Duodenal mucosa (tissue), 2 donors: Measurements from ENCODE around the gene WDR59.

Experiments used
- H3K27ac ChIP-seq: one replicate; pipeline ENCODE4 v1.7.0; 2013; ENCODE audit warnings: low read depth, low read length
- H3K27me3 ChIP-seq, 2 donors: one replicate each; pipeline ENCODE4 v1.7.0; 2013; ENCODE audit warnings: low read length in 2 of 2, control low read depth in 1 of 2; ENCODE audit not compliant: insufficient read depth in 2 of 2, control insufficient read depth in 1 of 2
- H3K36me3 ChIP-seq, 2 donors: one replicate each; pipeline ENCODE4 v1.7.0; 2013; ENCODE audit warnings: low read length in 2 of 2, control low read depth in 1 of 2; ENCODE audit not compliant: insufficient read depth in 2 of 2, control insufficient read depth in 1 of 2
- H3K4me1 ChIP-seq, 2 donors: one replicate each; pipeline ENCODE4 v1.7.0; 2013; ENCODE audit warnings: low read length in 2 of 2, control low read depth in 1 of 2; ENCODE audit not compliant: insufficient read depth in 2 of 2, control insufficient read depth in 1 of 2
- H3K4me3 ChIP-seq, 2 donors: one replicate each; pipeline ENCODE4 v1.7.0; 2013; ENCODE audit warnings: low read length in 2 of 2, low read depth in 1 of 2
- H3K9ac ChIP-seq, 2 donors: one replicate each; pipeline ENCODE4 v1.7.0; 2013; ENCODE audit warnings: low read length in 2 of 2, low read depth in 1 of 2
- H3K9me3 ChIP-seq, 2 donors: one replicate each; pipeline ENCODE4 v1.7.0; 2013; ENCODE audit warnings: low read length in 2 of 2, control low read depth in 1 of 2; ENCODE audit not compliant: control insufficient read depth in 1 of 2

The WDR59 gene

GRCh38 chr16:74872302-74872701 lies 112.6 kb downstream of the WDR59 start:
- peaks cover 13 to 32% of the 10 kb centered on the region in 2 donors for H3K36me3 ChIP-seq
- peaks cover 4 to 8% of the 10 kb centered on the region in 2 donors for H3K4me1 ChIP-seq
- H3K27ac ChIP-seq: no peak overlapping the region
- H3K27me3 ChIP-seq: no peaks in the 10 kb centered on the region
- H3K9ac ChIP-seq: no peak overlapping the region
- no peaks in the 10 kb centered on the region for H3K9me3 ChIP-seq
- no peak overlapping the region for H3K4me3 ChIP-seq

GRCh38 chr16:74871608-74872007 lies 113.3 kb downstream of the WDR59 start:
- H3K9ac ChIP-seq: no peak overlapping the region
- peaks cover 13 to 27% of the 10 kb centered on the region in 2 donors for H3K36me3 ChIP-seq
- peaks cover 4 to 8% of the 10 kb centered on the region in 2 donors for H3K4me1 ChIP-seq
- H3K9me3 ChIP-seq: no peaks in the 10 kb centered on the region
- no peak overlapping the region for H3K4me3 ChIP-seq
- no peak overlapping the region for H3K27ac ChIP-seq
- no peaks in the 10 kb centered on the region for H3K27me3 ChIP-seq

- no peak overlapping the region for H3K9ac ChIP-seq
- H3K9me3 ChIP-seq: no peaks in the 10 kb centered on the region
- H3K4me3 ChIP-seq: no peak overlapping the region
- peaks cover 4 to 8% of the 10 kb centered on the region in 2 donors for H3K4me1 ChIP-seq
- no peak overlapping the region for H3K27ac ChIP-seq
- no peaks in the 10 kb centered on the region for H3K27me3 ChIP-seq
- H3K36me3 ChIP-seq: peaks cover 0 to 7% of the 10 kb centered on the region in 2 donors
Measured at GRCh38 chr16:74868501-74868900, 116.4 kb downstream of the WDR59 start.

- Histone ChIP-seq H3K9me3 (no peaks in the 10 kb centered on the region), H3K27ac (no peak overlapping the region), H3K4me3 (no peak overlapping the region), H3K4me1 (peaks cover 4 to 8% of the 10 kb centered on the region in 2 donors), H3K27me3 (no peaks in the 10 kb centered on the region), H3K9ac (no peak overlapping the region), H3K36me3 (peaks cover 0 to 6% of the 10 kb centered on the region in 2 donors)
Measured at GRCh38 chr16:74868035-74868434, 116.9 kb downstream of the WDR59 start.

- Histone ChIP-seq H3K4me3 (no peak overlapping the region), H3K4me1 (peaks cover 4 to 8% of the 10 kb centered on the region in 2 donors), H3K27me3 (no peaks in the 10 kb centered on the region), H3K27ac (no peak overlapping the region), H3K9ac (no peak overlapping the region), H3K36me3 (peaks cover 0 to 6% of the 10 kb centered on the region in 2 donors), H3K9me3 (no peaks in the 10 kb centered on the region)
Measured at GRCh38 chr16:74867281-74867849, 117.6 kb downstream of the WDR59 start.

GRCh38 chr16:74865922-74866598 lies 118.9 kb downstream of the WDR59 start:
- Histone ChIP-seq H3K9ac (no peak overlapping the region), H3K36me3 (no peaks in the 10 kb centered on the region), H3K4me1 (peaks cover 4 to 8% of the 10 kb centered on the region in 2 donors), H3K4me3 (no peak overlapping the region), H3K9me3 (no peaks in the 10 kb centered on the region), H3K27me3 (no peaks in the 10 kb centered on the region), H3K27ac (no peak overlapping the region)

- H3K9ac ChIP-seq: no peak overlapping the region
- H3K4me3 ChIP-seq: no peak overlapping the region
- no peak overlapping the region for H3K27ac ChIP-seq
Measured at GRCh38 chr16:74862743-74863244, 122.1 kb downstream of the WDR59 start.

GRCh38 chr16:74852500-74852875 lies 132.4 kb downstream of the WDR59 start:
- Histone ChIP-seq H3K9me3 (no peaks in the 10 kb centered on the region), H3K27me3 (no peaks in the 10 kb centered on the region), H3K4me3 (no peak overlapping the region), H3K9ac (no peak overlapping the region), H3K4me1 (peaks cover 0 to 8% of the 10 kb centered on the region in 2 donors), H3K27ac (no peak overlapping the region), H3K36me3 (no peaks in the 10 kb centered on the region)

More at GRCh38 chr16:74862743-74863244, 122.1 kb downstream of the WDR59 start:
- Histone ChIP-seq H3K36me3 (no peaks in the 10 kb centered on the region), H3K27me3 (no peaks in the 10 kb centered on the region), H3K4me1 (no peaks in the 10 kb centered on the region), H3K9me3 (no peaks in the 10 kb centered on the region)

- Histone ChIP-seq H3K27me3 (no peaks in the 10 kb centered on the region), H3K9me3 (no peaks in the 10 kb centered on the region), H3K4me1 (peaks cover 0 to 8% of the 10 kb centered on the region in 2 donors), H3K4me3 (no peak overlapping the region), H3K36me3 (no peaks in the 10 kb centered on the region), H3K27ac (no peak overlapping the region), H3K9ac (no peak overlapping the region)
Measured at GRCh38 chr16:74850027-74850426, 134.9 kb downstream of the WDR59 start.

- no peaks in the 10 kb centered on the region for H3K27me3 ChIP-seq
- no peak overlapping the region for H3K4me3 ChIP-seq
- peaks cover 0 to 8% of the 10 kb centered on the region in 2 donors for H3K4me1 ChIP-seq
- no peaks in the 10 kb centered on the region for H3K36me3 ChIP-seq
- H3K9ac ChIP-seq: no peak overlapping the region
- no peak overlapping the region for H3K27ac ChIP-seq
- H3K9me3 ChIP-seq: no peaks in the 10 kb centered on the region
Measured at GRCh38 chr16:74847202-74847601, 137.7 kb downstream of the WDR59 start.
